Panc1 (cell line): ENCODE measurements around the gene ISCA2. TPM values are rescaled to one million over a fixed set of nuclear protein-coding genes. Genes with fewer than 3 reads are reported as not detected.

Experiments used
- ATAC-seq: fragments of 200-7000 bp; cut with Tn5 transposase; 2 replicates; pipeline ENCODE4 v1.9.1; 2020; ENCODE audit warnings: mild to moderate bottlenecking, moderate library complexity
- BruUV-seq: library from RNA; stranded (reverse); fragments of 400-500 nt; replicated peaks from 2 replicates; lab custom pipeline; 2021; lab: Mats Ljungman, UMichigan
- CTCF ChIA-PET: fragments of 300-600 bp; sonication (Branson Sonifier 250); formaldehyde crosslinking; loops from one replicate; lab custom pipeline; 2022; ENCODE audit warnings: antibody characterized with exemption; lab: Charles Lee
- POLR2A ChIA-PET: fragments of 300-600 bp; sonication (Branson Sonifier 250); formaldehyde crosslinking; loops from one replicate; lab custom pipeline; 2022; ENCODE audit warnings: antibody characterized with exemption; lab: Charles Lee
- DNase-seq: peaks from one replicate; pipeline ENCODE4 v3.0.0-alpha.2; 2010; ENCODE audit warnings: low read depth, low spot score
- H3K27ac ChIP-seq: 2 replicates; pipeline ENCODE4 v1.5.1; 2011; ENCODE audit warnings: mild to moderate bottlenecking, low read length, inconsistent platforms
- H3K27me3 ChIP-seq: fragments of 200-500 bp; sonication (Bioruptor generic); 2 replicates; pipeline ENCODE4 v1.6.0; 2014; ENCODE audit warnings: low read length, inconsistent platforms; ENCODE audit not compliant: control insufficient read depth, insufficient read depth
- H3K36me3 ChIP-seq: fragments of 200-500 bp; sonication (Bioruptor generic); 2 replicates; pipeline ENCODE4 v1.5.1; 2014; ENCODE audit warnings: inconsistent platforms, mild to moderate bottlenecking, low read length, moderate library complexity; ENCODE audit not compliant: control insufficient read depth, insufficient read depth
- H3K4me1 ChIP-seq: 2 replicates; pipeline ENCODE4 v1.5.1; 2011; ENCODE audit warnings: inconsistent platforms, mild to moderate bottlenecking, low read length, moderate library complexity; ENCODE audit not compliant: control insufficient read depth, insufficient read depth
- H3K4me3 ChIP-seq, 2 experiments: 2 replicates each; pipeline ENCODE4 v1.5.1; 2011 to 2012; ENCODE audit warnings: low read depth in 2 of 2, low read length in 2 of 2, mild to moderate bottlenecking in 2 of 2, inconsistent platforms in 1 of 2, moderate library complexity in 1 of 2
- H3K9me3 ChIP-seq: fragments of 200-500 bp; sonication (Bioruptor generic); 2 replicates; pipeline ENCODE4 v1.5.1; 2014; ENCODE audit warnings: low read depth, mild to moderate bottlenecking, inconsistent platforms, low read length, moderate library complexity; ENCODE audit not compliant: control insufficient read depth, insufficient read depth
- POLR2AphosphoS5 ChIP-seq: IDR thresholded peaks from 2 replicates; pipeline ENCODE4 v1.6.1; 2012; ENCODE audit warnings: mild to moderate bottlenecking, low read depth, low read length, moderate library complexity
- SIN3A ChIP-seq: IDR thresholded peaks from 2 replicates; pipeline ENCODE4 v1.6.1; 2012; ENCODE audit warnings: low read depth, mild to moderate bottlenecking, low read length, moderate library complexity, borderline replicate concordance; ENCODE audit not compliant: insufficient read depth
- TCF7L2 ChIP-seq: IDR thresholded peaks from 2 replicates; pipeline ENCODE4 v1.6.1; 2011; ENCODE audit warnings: mild to moderate bottlenecking, low read depth, low read length, inconsistent platforms
- in situ Hi-C: cut with HindIII; loops from 2 replicates; pipeline ENCODE4 v1.10.0; 2016; ENCODE audit warnings: low sequenced_read_pairs, low pct_unique_long_range_greater_than_20kb
- intact Hi-C: fragments of 100-400 bp; cut with micrococcal nuclease; formaldehyde crosslinking; loops from one replicate; pipeline ENCODE4 v1.10.0; 2022; ENCODE audit not compliant: unreplicated experiment
- total RNA-seq: library from RNA; stranded (reverse); gene quantifications from one replicate; pipeline ENCODE4 v1.2.1, GENCODE V29; 2021; ENCODE audit not compliant: unreplicated experiment
- TF ChIP-seq, protein P1 (sequence below): fragments of 450-650 bp; IDR thresholded peaks from 2 replicates; pipeline ENCODE4 v1.5.1; 2017; ENCODE audit warnings: mild to moderate bottlenecking
- TF ChIP-seq, protein P2 (sequence below), 2 experiments: IDR thresholded peaks; 2 replicates each; pipeline ENCODE4 v1.6.1; 2011 to 2012; ENCODE audit warnings: low read depth in 2 of 2, control low read depth in 1 of 2, low read length in 1 of 2, mild to moderate bottlenecking in 1 of 2, moderate library complexity in 1 of 2; ENCODE audit not compliant: insufficient read depth in 1 of 2

Gene ISCA2
- total RNA-seq, 1 experiment from 2014 or later = 26.1 TPM

DNA sequence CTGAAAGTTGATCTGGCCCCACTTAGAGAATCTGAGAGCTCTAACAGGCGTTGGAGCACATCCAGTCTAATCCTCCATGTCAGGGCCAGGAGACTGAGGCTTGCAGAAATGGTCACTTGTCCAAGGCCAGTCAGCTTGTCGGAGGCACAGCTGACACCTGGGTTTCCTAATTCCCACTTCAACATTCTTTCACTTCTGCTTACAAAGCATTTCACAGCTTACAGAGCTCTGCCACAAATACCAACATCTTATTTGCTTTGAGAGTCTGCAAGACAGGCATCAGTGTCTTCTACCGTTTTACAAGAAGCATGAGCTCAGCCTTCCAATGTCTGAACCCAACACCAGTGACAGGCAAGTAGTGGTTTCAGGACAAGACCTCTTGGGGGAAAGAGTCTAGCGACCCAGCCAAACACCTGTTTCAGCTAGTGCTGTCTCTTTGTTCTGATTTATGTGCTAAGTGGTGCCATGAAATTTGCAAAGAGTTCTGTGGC is 31.8 kb downstream of the ISCA2 start:
- ChIA-PET CTCF (interaction anchor here (0.6 kb wide), 1 partner anchor 11 kb away, joined by 4 read pairs; no protein-coding TSS in a partner anchor), POLR2A (interaction anchor here (0.6 kb wide), 1 partner anchor 38 kb away, joined by 3 read pairs; no protein-coding TSS in a partner anchor)
- no peak overlapping the region for H3K4me3 ChIP-seq
- BruUV-seq = no TSS peak
- no peaks in the 10 kb centered on the region for H3K4me1 ChIP-seq
- TF ChIP-seq, protein P1, sequence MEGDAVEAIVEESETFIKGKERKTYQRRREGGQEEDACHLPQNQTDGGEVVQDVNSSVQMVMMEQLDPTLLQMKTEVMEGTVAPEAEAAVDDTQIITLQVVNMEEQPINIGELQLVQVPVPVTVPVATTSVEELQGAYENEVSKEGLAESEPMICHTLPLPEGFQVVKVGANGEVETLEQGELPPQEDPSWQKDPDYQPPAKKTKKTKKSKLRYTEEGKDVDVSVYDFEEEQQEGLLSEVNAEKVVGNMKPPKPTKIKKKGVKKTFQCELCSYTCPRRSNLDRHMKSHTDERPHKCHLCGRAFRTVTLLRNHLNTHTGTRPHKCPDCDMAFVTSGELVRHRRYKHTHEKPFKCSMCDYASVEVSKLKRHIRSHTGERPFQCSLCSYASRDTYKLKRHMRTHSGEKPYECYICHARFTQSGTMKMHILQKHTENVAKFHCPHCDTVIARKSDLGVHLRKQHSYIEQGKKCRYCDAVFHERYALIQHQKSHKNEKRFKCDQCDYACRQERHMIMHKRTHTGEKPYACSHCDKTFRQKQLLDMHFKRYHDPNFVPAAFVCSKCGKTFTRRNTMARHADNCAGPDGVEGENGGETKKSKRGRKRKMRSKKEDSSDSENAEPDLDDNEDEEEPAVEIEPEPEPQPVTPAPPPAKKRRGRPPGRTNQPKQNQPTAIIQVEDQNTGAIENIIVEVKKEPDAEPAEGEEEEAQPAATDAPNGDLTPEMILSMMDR = no peak
- TF ChIP-seq POLR2AphosphoS5 (no peak), SIN3A (no peak), TCF7L2 (no peak)
- TF ChIP-seq, protein P2, sequence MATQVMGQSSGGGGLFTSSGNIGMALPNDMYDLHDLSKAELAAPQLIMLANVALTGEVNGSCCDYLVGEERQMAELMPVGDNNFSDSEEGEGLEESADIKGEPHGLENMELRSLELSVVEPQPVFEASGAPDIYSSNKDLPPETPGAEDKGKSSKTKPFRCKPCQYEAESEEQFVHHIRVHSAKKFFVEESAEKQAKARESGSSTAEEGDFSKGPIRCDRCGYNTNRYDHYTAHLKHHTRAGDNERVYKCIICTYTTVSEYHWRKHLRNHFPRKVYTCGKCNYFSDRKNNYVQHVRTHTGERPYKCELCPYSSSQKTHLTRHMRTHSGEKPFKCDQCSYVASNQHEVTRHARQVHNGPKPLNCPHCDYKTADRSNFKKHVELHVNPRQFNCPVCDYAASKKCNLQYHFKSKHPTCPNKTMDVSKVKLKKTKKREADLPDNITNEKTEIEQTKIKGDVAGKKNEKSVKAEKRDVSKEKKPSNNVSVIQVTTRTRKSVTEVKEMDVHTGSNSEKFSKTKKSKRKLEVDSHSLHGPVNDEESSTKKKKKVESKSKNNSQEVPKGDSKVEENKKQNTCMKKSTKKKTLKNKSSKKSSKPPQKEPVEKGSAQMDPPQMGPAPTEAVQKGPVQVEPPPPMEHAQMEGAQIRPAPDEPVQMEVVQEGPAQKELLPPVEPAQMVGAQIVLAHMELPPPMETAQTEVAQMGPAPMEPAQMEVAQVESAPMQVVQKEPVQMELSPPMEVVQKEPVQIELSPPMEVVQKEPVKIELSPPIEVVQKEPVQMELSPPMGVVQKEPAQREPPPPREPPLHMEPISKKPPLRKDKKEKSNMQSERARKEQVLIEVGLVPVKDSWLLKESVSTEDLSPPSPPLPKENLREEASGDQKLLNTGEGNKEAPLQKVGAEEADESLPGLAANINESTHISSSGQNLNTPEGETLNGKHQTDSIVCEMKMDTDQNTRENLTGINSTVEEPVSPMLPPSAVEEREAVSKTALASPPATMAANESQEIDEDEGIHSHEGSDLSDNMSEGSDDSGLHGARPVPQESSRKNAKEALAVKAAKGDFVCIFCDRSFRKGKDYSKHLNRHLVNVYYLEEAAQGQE (IDR thresholded peaks at IDR 0.05; ENCODE audit: insufficient read depth in 1 of 2, low read depth in 2 of 2, low read length in 1 of 2) = no peak
- H3K27me3 ChIP-seq = no peaks in the 10 kb centered on the region
- ATAC-seq (no peak), DNase-seq (no peak)
- H3K9me3 ChIP-seq = no peaks in the 10 kb centered on the region
- no peaks in the 10 kb centered on the region for H3K36me3 ChIP-seq
- in situ Hi-C loops (no loop called here), intact Hi-C loops (no loop called here)
- H3K27ac ChIP-seq = no peak overlapping the region

DNA sequence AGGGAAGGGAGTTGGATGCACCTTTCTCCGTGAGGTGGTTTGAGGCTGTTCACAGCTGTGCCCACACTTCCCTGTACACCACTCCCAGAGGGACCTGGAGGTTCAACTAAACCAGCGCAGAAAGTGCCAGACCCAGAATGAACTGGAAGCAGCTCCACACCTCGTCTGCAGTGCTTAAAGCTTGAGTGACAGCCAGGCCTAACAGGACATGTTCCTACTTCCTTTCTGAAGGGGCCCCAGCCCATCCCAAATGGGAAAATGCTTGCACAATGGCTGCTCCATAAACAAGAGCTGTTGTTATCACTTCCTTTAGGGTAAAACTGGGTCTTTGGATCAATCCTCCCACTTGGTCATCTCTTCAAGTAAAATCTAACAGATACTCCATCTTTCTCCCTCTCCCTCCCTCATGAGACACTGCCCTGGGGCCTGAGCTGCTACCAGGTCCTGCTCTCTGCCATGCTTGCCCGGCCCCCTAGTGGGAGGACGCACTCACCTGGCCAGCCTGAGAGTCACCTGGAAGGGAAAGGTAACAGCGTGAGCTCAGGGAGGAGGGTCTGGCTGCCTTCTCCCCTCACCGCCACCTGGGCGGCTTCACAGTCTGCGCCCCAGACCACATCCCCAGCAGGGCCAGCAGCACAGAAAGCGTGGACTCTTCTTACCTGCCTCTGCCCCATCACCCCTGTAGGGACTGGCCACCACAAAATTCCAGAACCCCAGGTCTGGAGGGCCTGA is 33.5 kb downstream of the ISCA2 start:
- Histone ChIP-seq H3K27me3 (no peaks in the 10 kb centered on the region), H3K27ac (no peak overlapping the region), H3K9me3 (no peaks in the 10 kb centered on the region), H3K4me1 (no peaks in the 10 kb centered on the region), H3K36me3 (no peaks in the 10 kb centered on the region), H3K4me3 (no peak overlapping the region)
- intact Hi-C loops = no loop called here
- ChIA-PET CTCF (no interaction called here), POLR2A (no interaction called here)
- DNase-seq (no peak), ATAC-seq (no peak)
- no peak for TF ChIP-seq SIN3A
- TF ChIP-seq, protein P2 (IDR thresholded peaks at IDR 0.05; ENCODE audit: insufficient read depth in 1 of 2, low read depth in 2 of 2, low read length in 1 of 2) = no peak
- BruUV-seq = no TSS peak
- in situ Hi-C loops = no loop called here
